GM06990 (cell line): ENCODE measurements around the gene CCDC188.
A peak's percentile ranks its signal among the peaks of the same experiment; 100 is the strongest.

Experiments
- DNase-seq: peaks from one replicate; pipeline ENCODE4 v3.0.0-alpha.2; 2011; ENCODE audit not compliant: insufficient read length; ENCODE audit errors: extremely low read depth
- H3K27me3 ChIP-seq: replicated peaks from 2 replicates; pipeline ENCODE4 v1.6.0; 2011; ENCODE audit warnings: low read length; ENCODE audit not compliant: control insufficient read depth, insufficient read depth
- H3K36me3 ChIP-seq: 2 replicates; pipeline ENCODE4 v1.5.1; 2011; ENCODE audit warnings: low read length; ENCODE audit not compliant: control insufficient read depth, insufficient read depth
- H3K4me3 ChIP-seq: replicated peaks from 2 replicates; pipeline ENCODE4 v1.5.1; 2011; ENCODE audit warnings: low read depth, mild to moderate bottlenecking, control low read depth, low read length
- TF ChIP-seq, protein P1 (sequence below): IDR thresholded peaks from 2 replicates; pipeline ENCODE4 v1.5.1; 2011; ENCODE audit warnings: low read length, control low read depth, mild to moderate bottlenecking, inconsistent platforms; ENCODE audit not compliant: insufficient read depth, poor library complexity, severe bottlenecking

The CCDC188 gene

DNA sequence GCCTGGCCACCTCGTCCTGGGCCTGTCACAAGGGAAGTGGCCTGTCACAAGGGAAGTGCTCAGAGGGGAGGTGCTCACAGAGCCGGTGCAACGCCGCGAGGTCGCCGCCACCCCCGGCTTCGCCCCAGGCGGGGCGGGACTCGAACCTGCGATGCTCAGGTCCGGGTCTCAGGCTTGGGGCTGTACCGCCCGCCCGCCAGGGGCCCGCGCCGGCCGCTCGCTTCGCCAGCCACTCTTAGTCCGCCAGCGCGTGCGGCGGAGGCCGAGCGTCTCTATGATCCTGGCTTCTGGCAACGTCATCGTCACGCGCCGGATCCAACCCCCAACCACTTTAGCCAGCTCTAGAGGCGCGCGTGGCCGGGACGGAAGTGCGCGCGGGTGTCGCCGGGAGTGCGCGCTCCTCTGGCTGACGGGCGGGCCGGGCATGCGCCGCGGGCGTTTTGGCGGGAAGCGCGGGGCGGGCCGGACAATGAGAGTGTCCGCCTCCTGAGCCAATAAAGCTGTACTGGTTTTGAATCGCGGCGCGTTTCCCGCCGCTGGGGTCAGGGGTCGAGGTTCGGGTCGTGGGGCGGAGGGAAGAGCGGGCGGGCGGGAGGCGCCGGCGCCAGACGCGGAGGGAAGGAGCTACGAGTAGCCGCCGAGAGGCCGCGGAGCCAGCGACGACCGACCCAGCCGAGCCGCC, 33.8 kb downstream of the CCDC188 start, which contains the start of gene TRMT2A:
TSS of gene TRMT2A (minus strand) at position 276 of the 682 bp plus-strand sequence. CDS start 320 bp downstream, outside the sequence.
- Histone ChIP-seq H3K4me3 (peak within 1 kb of the TSS; percentile 96), H3K36me3 (peaks cover 36% of the 10 kb centered on the region), H3K27me3 (no peaks in the 10 kb centered on the region)
- TF ChIP-seq, protein P1, sequence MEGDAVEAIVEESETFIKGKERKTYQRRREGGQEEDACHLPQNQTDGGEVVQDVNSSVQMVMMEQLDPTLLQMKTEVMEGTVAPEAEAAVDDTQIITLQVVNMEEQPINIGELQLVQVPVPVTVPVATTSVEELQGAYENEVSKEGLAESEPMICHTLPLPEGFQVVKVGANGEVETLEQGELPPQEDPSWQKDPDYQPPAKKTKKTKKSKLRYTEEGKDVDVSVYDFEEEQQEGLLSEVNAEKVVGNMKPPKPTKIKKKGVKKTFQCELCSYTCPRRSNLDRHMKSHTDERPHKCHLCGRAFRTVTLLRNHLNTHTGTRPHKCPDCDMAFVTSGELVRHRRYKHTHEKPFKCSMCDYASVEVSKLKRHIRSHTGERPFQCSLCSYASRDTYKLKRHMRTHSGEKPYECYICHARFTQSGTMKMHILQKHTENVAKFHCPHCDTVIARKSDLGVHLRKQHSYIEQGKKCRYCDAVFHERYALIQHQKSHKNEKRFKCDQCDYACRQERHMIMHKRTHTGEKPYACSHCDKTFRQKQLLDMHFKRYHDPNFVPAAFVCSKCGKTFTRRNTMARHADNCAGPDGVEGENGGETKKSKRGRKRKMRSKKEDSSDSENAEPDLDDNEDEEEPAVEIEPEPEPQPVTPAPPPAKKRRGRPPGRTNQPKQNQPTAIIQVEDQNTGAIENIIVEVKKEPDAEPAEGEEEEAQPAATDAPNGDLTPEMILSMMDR, result no peak
- peak; percentile 100 for DNase-seq

- Histone ChIP-seq H3K4me3 (peak overlapping the region; percentile 96), H3K27me3 (no peaks in the 10 kb centered on the region), H3K36me3 (peaks cover 35% of the 10 kb centered on the region)
- TF ChIP-seq, protein P1, result no peak
- DNase-seq, result no peak
Observed at GRCh38 chr22:20116376-20116950, 34.4 kb downstream of the CCDC188 start.

DNA sequence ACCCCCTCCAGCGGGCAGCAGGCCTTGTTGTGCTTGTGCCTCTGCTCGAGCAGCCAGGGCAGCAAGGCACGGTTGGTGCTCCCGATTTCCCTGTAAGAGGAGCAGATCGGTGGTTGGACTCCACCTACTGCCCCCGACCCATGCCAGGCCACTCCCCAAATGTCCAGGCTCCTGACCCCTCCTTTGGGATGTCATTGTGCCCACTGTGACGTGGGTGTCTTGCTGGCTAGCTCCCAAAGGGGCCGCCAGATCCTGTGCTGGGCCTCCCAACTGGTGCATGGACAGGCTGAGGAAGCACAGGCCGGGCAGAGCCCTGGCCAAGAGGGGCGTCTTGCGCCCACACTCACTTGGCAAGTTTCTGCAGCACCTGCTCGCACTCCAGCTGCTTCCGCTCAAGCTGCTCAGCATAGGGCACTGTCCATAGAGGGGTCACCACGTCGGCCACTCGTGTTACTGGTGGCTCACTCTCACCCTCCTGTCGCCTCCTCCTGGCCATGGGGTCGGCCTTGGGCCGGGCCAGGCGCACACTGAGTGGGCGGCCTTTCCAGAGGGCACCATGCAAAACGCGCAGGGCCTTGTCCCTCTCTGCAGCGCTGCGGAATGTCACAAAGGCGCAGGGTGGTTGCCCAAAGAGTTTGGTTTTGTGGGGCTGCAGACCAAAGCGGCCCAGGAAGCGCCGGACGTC, 35.0 kb downstream of the CCDC188 start, which contains the start of gene RANBP1:
TSS of gene RANBP1 (plus strand) at position 414 of the 685 bp plus-strand sequence. CDS start at position 495, 81 bp downstream.
- no peak for DNase-seq
- H3K36me3 ChIP-seq, result peaks cover 36% of the 10 kb centered on the region
- peak within 1 kb of the TSS; percentile 96 for H3K4me3 ChIP-seq
- H3K27me3 ChIP-seq, result no peaks in the 10 kb centered on the region
- TF ChIP-seq, protein P1, result no peak

DNA sequence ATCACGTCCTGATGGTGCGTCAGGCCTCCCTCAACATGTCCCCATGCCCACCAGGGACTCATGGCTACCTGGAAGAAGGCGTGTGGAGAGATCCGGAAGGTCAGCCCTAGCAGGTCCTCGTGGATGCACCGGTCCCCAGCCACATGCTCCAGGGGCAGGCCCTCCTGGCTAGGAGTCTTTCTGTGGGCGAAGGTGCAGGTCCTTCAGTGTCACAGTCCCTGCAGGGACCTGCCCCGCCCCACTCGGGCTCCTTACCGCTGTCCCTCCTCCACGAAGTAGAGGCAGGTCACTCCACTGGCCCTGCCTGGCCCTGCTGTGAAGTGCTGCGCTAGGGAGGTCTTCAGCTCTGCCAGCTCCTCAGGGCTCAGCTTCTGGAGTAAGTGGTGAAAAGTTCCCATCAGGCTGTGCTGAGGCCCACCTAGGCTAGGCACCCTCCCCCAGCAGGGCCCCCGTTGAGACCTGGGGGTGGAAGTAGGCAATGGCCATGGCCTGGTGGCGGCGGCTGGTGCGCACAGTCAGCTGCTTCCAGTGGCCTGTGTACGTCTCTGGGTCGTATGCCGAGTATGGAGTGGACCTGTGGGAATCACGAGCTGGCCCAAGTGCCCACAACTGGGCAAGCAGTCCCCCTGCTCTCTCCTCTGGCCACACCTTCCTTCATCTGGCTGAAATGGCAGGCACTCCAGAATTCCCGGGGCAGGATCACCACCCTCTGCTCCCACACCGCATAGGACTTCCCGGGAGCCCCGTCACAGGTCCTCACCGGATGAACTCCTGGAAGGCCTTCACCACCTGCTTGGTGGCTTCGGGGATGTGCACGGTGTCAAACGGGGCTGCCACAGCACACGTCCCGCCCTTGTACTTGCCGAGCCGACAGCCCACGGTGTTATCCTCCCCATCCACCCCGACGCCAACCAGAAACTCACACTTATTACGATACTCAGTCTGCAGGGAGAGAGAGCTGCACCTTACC, 36.1 kb downstream of the CCDC188 start:
- H3K36me3 ChIP-seq, result peaks cover 30% of the 10 kb centered on the region
- no peak overlapping the region for H3K4me3 ChIP-seq
- H3K27me3 ChIP-seq, result no peaks in the 10 kb centered on the region
- no peak for DNase-seq
- TF ChIP-seq, protein P1, result no peak
